Left lung (tissue), 10 donors: ENCODE measurements around the gene FAM107A. TPM values are rescaled to one million over a fixed set of nuclear protein-coding genes. Genes with fewer than 3 reads are reported as not detected.

Experiments
- ATAC-seq: fragments of 200-7000 bp; cut with Tn5 transposase; one replicate; pipeline ENCODE4 v1.9.1; 2020; ENCODE audit warnings: moderate library complexity
- DNase-seq, 4 donors: peaks; one replicate each; pipeline ENCODE4 v3.0.0-alpha.2; 2013 to 2020
- H3K27ac ChIP-seq, 2 donors: fragments of 200-600 bp; sonication (generic) in 1 of 2; one replicate each; pipeline versions ENCODE4 v1.5.0 to v1.8.0; 2020 to 2021
- H3K27me3 ChIP-seq, 2 donors: fragments of 200-600 bp; sonication (generic) in 1 of 2; one replicate each; pipeline versions ENCODE4 v1.5.0 to v1.8.0; 2020 to 2021
- H3K36me3 ChIP-seq, 2 donors: fragments of 200-600 bp; sonication (generic) in 1 of 2; one replicate each; pipeline versions ENCODE4 v1.5.0 to v1.8.0; 2020 to 2021
- H3K4me1 ChIP-seq, 2 donors: fragments of 200-600 bp; one replicate each; pipeline ENCODE4 v1.8.0; 2021
- H3K4me3 ChIP-seq, 2 donors: fragments of 200-600 bp; sonication (generic) in 1 of 2; one replicate each; pipeline versions ENCODE4 v1.5.0 to v1.8.0; 2020 to 2021; ENCODE audit warnings: mild to moderate bottlenecking in 1 of 2
- H3K9me3 ChIP-seq, 2 donors: fragments of 200-600 bp; sonication (generic) in 1 of 2; one replicate each; pipeline versions ENCODE4 v1.5.0 to v1.8.0; 2020 to 2021
- CTCF ChIP-seq, 2 donors: fragments of 200-600 bp; sonication (generic) in 1 of 2; IDR thresholded peaks; one replicate each; pipeline versions ENCODE4 v1.5.0 to v1.8.0; 2021; ENCODE audit warnings: antibody characterized with exemption in 2 of 2
- intact Hi-C, 2 donors: fragments of 100-400 bp; cut with DNase I; formaldehyde crosslinking; loops; one replicate each; pipeline versions ENCODE4 v1.11.2 to v1.14.2; 2022
- polyA plus RNA-seq, 6 donors: library from polyadenylated mRNA; unstranded; fragments of 120-200 nt; gene quantifications; one replicate each; pipeline ENCODE4 v1.2.1, GENCODE V29; 2013; ENCODE audit not compliant: insufficient read length in 6 of 6
- total RNA-seq, 2 donors: library from RNA; stranded (reverse); fragmentation: NEBNext Ultra II Directional; extraction: Animal tissue kit (Norgen Biotek cat#: 25700); gene quantifications; one replicate each; pipeline ENCODE4 v1.2.1, GENCODE V29; 2021
- donor health status: DM: no; HTN: yes; CAD: no.
- donor health status: DM: no; HTN: no; CAD: no.

The FAM107A gene
- total and polyA plus RNA-seq, 8 donors, result 0.69 to 46.5 (median 1.3) TPM

- H3K27me3 ChIP-seq, result peaks cover 18 to 49% of the 10 kb centered on the region in 2 donors
- H3K27ac ChIP-seq, result no peak overlapping the region
- no peaks in the 10 kb centered on the region for H3K36me3 ChIP-seq
- intact Hi-C loops, result no loop called here
- no peak for TF ChIP-seq CTCF (IDR thresholded peaks at IDR 0.05)
- H3K4me1 ChIP-seq, result peaks cover 0 to 29% of the 10 kb centered on the region in 2 donors
- no peak for ATAC-seq
- DNase-seq, result no peak
- H3K4me3 ChIP-seq, result no peak overlapping the region
- no peaks in the 10 kb centered on the region for H3K9me3 ChIP-seq
These were observed 9.6 kb upstream of the FAM107A start for GRCh38 chr3:58586776-58587192.

GRCh38 chr3:58585994-58586393, 8.8 kb upstream of the FAM107A start:
- intact Hi-C loops, result no loop called here
- Histone ChIP-seq H3K4me1 (peaks cover 0 to 29% of the 10 kb centered on the region in 2 donors), H3K9me3 (no peaks in the 10 kb centered on the region), H3K36me3 (no peaks in the 10 kb centered on the region), H3K4me3 (no peak overlapping the region), H3K27me3 (peaks cover 18 to 49% of the 10 kb centered on the region in 2 donors), H3K27ac (no peak overlapping the region)
- TF ChIP-seq CTCF (IDR thresholded peaks at IDR 0.05), result no peak
- DNase-seq, result no peak
- no peak for ATAC-seq

- intact Hi-C loops, result no loop called here
- DNase-seq, result peak; percentile 66 to 94 (median 76)
- peak; percentile 90 to 92 for TF ChIP-seq CTCF (IDR thresholded peaks at IDR 0.05)
- peak overlapping the region; percentile 41 to 54 for H3K4me3 ChIP-seq
- H3K9me3 ChIP-seq, result no peaks in the 10 kb centered on the region
- peaks cover 18 to 49% of the 10 kb centered on the region in 2 donors for H3K27me3 ChIP-seq
- no peaks in the 10 kb centered on the region for H3K36me3 ChIP-seq
- H3K4me1 ChIP-seq, result peaks cover 0 to 29% of the 10 kb centered on the region in 2 donors
- peak overlapping the region; percentile 51 to 76 for H3K27ac ChIP-seq
- ATAC-seq, result peak; percentile 97
These were observed 8.0 kb upstream of the FAM107A start for GRCh38 chr3:58585005-58585786.

GRCh38 chr3:58584690-58585004, 7.5 kb upstream of the FAM107A start:
- H3K4me3 ChIP-seq, result peak overlapping the region; percentile 41 to 54
- H3K9me3 ChIP-seq, result no peaks in the 10 kb centered on the region
- DNase-seq, result no peak
- peak; percentile 37 for ATAC-seq
- H3K27me3 ChIP-seq, result peaks cover 18 to 49% of the 10 kb centered on the region in 2 donors
- H3K27ac ChIP-seq, result peak overlapping the region; percentile 51 to 76
- intact Hi-C loops, result no loop called here
- no peak for TF ChIP-seq CTCF (IDR thresholded peaks at IDR 0.05)
- no peaks in the 10 kb centered on the region for H3K36me3 ChIP-seq
- peaks cover 0 to 29% of the 10 kb centered on the region in 2 donors for H3K4me1 ChIP-seq

GRCh38 chr3:58581328-58582091, 4.3 kb upstream of the FAM107A start:
- Histone ChIP-seq H3K27ac (no peak overlapping the region), H3K36me3 (no peaks in the 10 kb centered on the region), H3K9me3 (no peaks in the 10 kb centered on the region), H3K4me3 (no peak overlapping the region), H3K4me1 (peaks cover 0 to 26% of the 10 kb centered on the region in 2 donors), H3K27me3 (peaks cover 11 to 29% of the 10 kb centered on the region in 2 donors)
- ATAC-seq, result no peak
- intact Hi-C loops, result no loop called here
- no peak for DNase-seq
- TF ChIP-seq CTCF (IDR thresholded peaks at IDR 0.05), result no peak
